Ishikawa (cell line): Measurements from ENCODE around the gene CDC25C.

ENCODE experiments used
- CEBPB ChIP-seq: IDR thresholded peaks from 2 replicates; pipeline ENCODE4 v1.6.1; 2012
- CREB1 ChIP-seq: IDR thresholded peaks from 2 replicates; pipeline ENCODE4 v1.6.1; 2012; ENCODE audit warnings: low read depth
- EP300 ChIP-seq: IDR thresholded peaks from 2 replicates; pipeline ENCODE4 v1.6.1; 2012; ENCODE audit warnings: borderline replicate concordance
- TAF1 ChIP-seq: IDR thresholded peaks from 2 replicates; pipeline ENCODE4 v1.6.1; 2012; ENCODE audit warnings: low read depth, mild to moderate bottlenecking
- USF1 ChIP-seq: IDR thresholded peaks from 2 replicates; pipeline ENCODE4 v1.6.1; 2012
- YY1 ChIP-seq: IDR thresholded peaks from 2 replicates; pipeline ENCODE4 v1.6.1; 2012; ENCODE audit warnings: low read depth

GRCh38 chr5:138351517-138351916 is 19.9 kb upstream of the CDC25C start:
- TF ChIP-seq CEBPB (no peak), TAF1 (no peak), YY1 (no peak), USF1 (no peak), CREB1 (no peak), EP300 (no peak)
